SK-N-SH (cell line): Measurements from ENCODE around the gene NOTCH1.

ENCODE experiments used
- CTCF ChIP-seq: fragments of 200-600 bp; sonication (generic); IDR thresholded peaks from 2 replicates; pipeline ENCODE4 v1.6.1; 2017; ENCODE audit warnings: antibody characterized with exemption, mild to moderate bottlenecking, moderate library complexity
- EZH2phosphoT487 ChIP-seq: fragments of 200-600 bp; sonication (generic); IDR thresholded peaks from 2 replicates; pipeline ENCODE4 v1.6.1; 2017; ENCODE audit warnings: low read depth, mixed run types, mild to moderate bottlenecking, antibody characterized with exemption, moderate library complexity, borderline replicate concordance
- POLR2AphosphoS5 ChIP-seq: IDR thresholded peaks from 2 replicates; pipeline ENCODE4 v1.6.1; 2012; ENCODE audit warnings: low read depth, low read length
- REST ChIP-seq: IDR thresholded peaks from 2 replicates; pipeline ENCODE4 v1.6.1; 2012; ENCODE audit warnings: mild to moderate bottlenecking, low read depth, low read length, moderate library complexity

GRCh38 chr9:136572828-136573625 is 27.2 kb upstream of the NOTCH1 start:
- TF ChIP-seq POLR2AphosphoS5 (no peak), CTCF (no peak), REST (no peak), EZH2phosphoT487 (no peak)
